Fibroblast of lung (primary cell): ENCODE data around the gene MDFIC.

ENCODE experiments used
- CTCF ChIP-seq, 2 donors: IDR thresholded peaks in 1 of 2; conservative IDR thresholded peaks in 1 of 2; 1 replicate in 1 of 2; 2 replicates in 1 of 2; pipeline ENCODE4 v1.5.1; 2011 to 2012; ENCODE audit warnings: low read length in 2 of 2, control low read depth in 1 of 2, inconsistent platforms in 1 of 2, low read depth in 1 of 2, mild to moderate bottlenecking in 1 of 2
- EZH2 ChIP-seq: IDR thresholded peaks from 2 replicates; pipeline ENCODE4 v1.5.1; 2012; ENCODE audit warnings: low read length, control low read depth, mild to moderate bottlenecking; ENCODE audit errors: missing control alignments

- TF ChIP-seq EZH2 = no peak
- no peak for TF ChIP-seq CTCF (conservative IDR thresholded peaks at IDR 0.05 in 1 of 2, IDR thresholded peaks at IDR 0.05 in 1 of 2; ENCODE audit: low read depth in 1 of 2, low read length in 2 of 2)
Measured at GRCh38 chr7:115038158-115038557, 116.3 kb downstream of the MDFIC start.
